Adrenal gland (tissue), 5 donors: Measurements from ENCODE around the gene ADAMTS9.

Source experiments
- POLR2A ChIP-seq, 2 donors: fragments of 450-650 bp; IDR thresholded peaks; one replicate each; pipeline ENCODE4 v1.6.1; 2017; ENCODE audit warnings: antibody characterized with exemption in 2 of 2, mild to moderate bottlenecking in 2 of 2, moderate library complexity in 1 of 2
- TF ChIP-seq, protein P1 (sequence below), 6 experiments: fragments of 450-650 bp in 4 of 6; fragments of 200-600 bp in 2 of 6; sonication (generic) in 1 of 6; IDR thresholded peaks; 1 replicate in 5 of 6; 2 replicates in 1 of 6; pipeline versions ENCODE4 v1.5.1 to v1.8.0; 2016 to 2021; ENCODE audit warnings: antibody characterized with exemption in 6 of 6, mild to moderate bottlenecking in 2 of 6, moderate library complexity in 1 of 6
- donor health status: DM: no; HTN: no; CAD: no.

DNA sequence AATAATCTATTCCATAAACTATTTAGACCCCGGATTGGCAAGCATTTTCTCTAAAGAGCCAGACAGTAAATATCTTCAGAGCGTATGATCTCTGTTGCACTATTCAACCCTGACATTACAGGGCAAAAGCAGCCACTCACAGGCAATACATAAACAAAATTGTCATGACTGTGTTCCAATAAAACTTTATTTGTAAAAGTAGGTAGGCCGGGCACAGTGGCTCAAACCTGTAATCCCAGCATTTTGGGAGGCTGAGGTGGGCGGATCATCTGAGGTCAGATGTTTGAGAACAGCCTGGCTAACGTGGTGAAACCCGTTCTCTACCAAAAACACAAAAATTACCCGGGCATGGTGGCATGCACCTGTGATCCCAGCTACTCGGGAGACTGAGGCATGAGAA, 66.5 kb downstream of the ADAMTS9 start:
- TF ChIP-seq, protein P1, sequence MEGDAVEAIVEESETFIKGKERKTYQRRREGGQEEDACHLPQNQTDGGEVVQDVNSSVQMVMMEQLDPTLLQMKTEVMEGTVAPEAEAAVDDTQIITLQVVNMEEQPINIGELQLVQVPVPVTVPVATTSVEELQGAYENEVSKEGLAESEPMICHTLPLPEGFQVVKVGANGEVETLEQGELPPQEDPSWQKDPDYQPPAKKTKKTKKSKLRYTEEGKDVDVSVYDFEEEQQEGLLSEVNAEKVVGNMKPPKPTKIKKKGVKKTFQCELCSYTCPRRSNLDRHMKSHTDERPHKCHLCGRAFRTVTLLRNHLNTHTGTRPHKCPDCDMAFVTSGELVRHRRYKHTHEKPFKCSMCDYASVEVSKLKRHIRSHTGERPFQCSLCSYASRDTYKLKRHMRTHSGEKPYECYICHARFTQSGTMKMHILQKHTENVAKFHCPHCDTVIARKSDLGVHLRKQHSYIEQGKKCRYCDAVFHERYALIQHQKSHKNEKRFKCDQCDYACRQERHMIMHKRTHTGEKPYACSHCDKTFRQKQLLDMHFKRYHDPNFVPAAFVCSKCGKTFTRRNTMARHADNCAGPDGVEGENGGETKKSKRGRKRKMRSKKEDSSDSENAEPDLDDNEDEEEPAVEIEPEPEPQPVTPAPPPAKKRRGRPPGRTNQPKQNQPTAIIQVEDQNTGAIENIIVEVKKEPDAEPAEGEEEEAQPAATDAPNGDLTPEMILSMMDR (IDR thresholded peaks at IDR 0.05), result no peak
- TF ChIP-seq POLR2A (IDR thresholded peaks at IDR 0.05), result no peak
